Thyroid gland (tissue), 4 donors: Measurements from ENCODE around the gene TTC22.

Experiments
- CTCF ChIP-seq, 6 experiments: fragments of 200-600 bp in 3 of 6; fragments of 450-650 bp in 3 of 6; sonication (generic) in 3 of 6; IDR thresholded peaks; one replicate each; pipeline ENCODE4 v1.5.1; 2016 to 2019; ENCODE audit warnings: antibody characterized with exemption in 6 of 6, mild to moderate bottlenecking in 2 of 6, inconsistent platforms in 1 of 6, moderate library complexity in 1 of 6
- POLR2A ChIP-seq, 2 donors: fragments of 450-650 bp; IDR thresholded peaks; one replicate each; pipeline ENCODE4 v1.6.1; 2017; ENCODE audit warnings: antibody characterized with exemption in 2 of 2, mild to moderate bottlenecking in 2 of 2, moderate library complexity in 1 of 2

DNA sequence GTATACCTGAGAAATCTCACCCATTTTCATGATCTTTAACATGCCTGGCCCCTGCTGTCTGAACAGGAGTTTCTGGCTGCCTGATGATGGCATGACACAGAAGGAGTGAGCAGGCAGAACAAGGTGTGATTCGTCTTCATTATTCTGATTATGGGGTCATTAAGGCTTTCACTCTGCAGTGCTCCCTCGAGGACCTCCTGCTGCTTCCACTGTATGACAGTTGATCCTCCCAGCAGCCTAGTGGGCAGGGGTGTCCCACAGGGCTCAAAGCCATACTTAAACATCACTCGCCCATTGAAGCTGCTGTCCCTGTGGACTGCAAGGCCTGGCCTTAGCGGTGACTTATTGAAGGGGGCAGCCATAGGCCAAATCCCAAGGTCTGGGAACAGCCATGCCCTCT, 24.1 kb downstream of the TTC22 start:
- TF ChIP-seq POLR2A (IDR thresholded peaks at IDR 0.05) (no peak), CTCF (IDR thresholded peaks at IDR 0.05) (no peak)
